K562 (cell line): ENCODE data around the gene SCLY. TPM values are rescaled to one million over a fixed set of nuclear protein-coding genes. Genes with fewer than 3 reads are reported as not detected.

Experiments used
- CBFA2T2 ChIP-seq: fragments of 450-650 bp; conservative IDR thresholded peaks from 2 replicates; pipeline ENCODE4 v1.6.1; 2017; ENCODE audit warnings: mild to moderate bottlenecking
- ERF ChIP-seq: fragments of 450-650 bp; formaldehyde crosslinking; IDR thresholded peaks from 2 replicates; pipeline ENCODE4 v1.4.0; 2020; ENCODE audit warnings: mild to moderate bottlenecking, mixed read lengths
- JUN ChIP-seq, 2 experiments: sonication (generic) in 1 of 2; formaldehyde crosslinking in 1 of 2; IDR thresholded peaks; 2 replicates each; pipeline versions ENCODE4 v1.6.1 to v1.8.0; 2012 to 2022; ENCODE audit warnings: borderline replicate concordance in 2 of 2, mild to moderate bottlenecking in 2 of 2, improper control_type of control experiment in 1 of 2, low read depth in 1 of 2, low read length in 1 of 2, missing genetic modification reagents in 1 of 2
- POLR2G ChIP-seq: fragments of 200-400 bp; formaldehyde crosslinking; IDR thresholded peaks from 2 replicates; pipeline ENCODE4 v1.6.1; 2017; ENCODE audit warnings: low read depth, mild to moderate bottlenecking, antibody characterized with exemption, low read length, moderate library complexity
- TGIF2 ChIP-seq: sonication (generic); formaldehyde crosslinking; IDR thresholded peaks from 2 replicates; pipeline ENCODE4 v1.8.1; 2022; ENCODE audit warnings: mild to moderate bottlenecking, missing genetic modification reagents, moderate library complexity
- polyA plus RNA-seq, 8 experiments: library from polyadenylated mRNA; depleted of rRNA in 4 of 8; stranded (reverse) in 5 of 8; unstranded in 3 of 8; fragments of >200 nt; fragmentation: Nextera tagmentation in 2 of 8; fragmentation: Illumina TruSeq in 1 of 8; extraction: Ambion mirVana in 2 of 8; extraction: Trizol in 1 of 8; gene quantifications; 2 replicates each; pipeline versions ENCODE4 v1.2.1 to v1.2.3, GENCODE V29; 2011 to 2014; ENCODE audit warnings: inconsistent platforms in 1 of 8, missing spikeins in 1 of 8
- total RNA-seq, 7 experiments: library from RNA; depleted of rRNA in 6 of 7; stranded (reverse); fragments of >200 nt in 6 of 7; fragmentation: Illumina TruSeq in 2 of 7; extraction: Trizol in 2 of 7; gene quantifications; 2 replicates each; pipeline versions ENCODE4 v1.2.1 to v1.2.3, GENCODE V29; 2011 to 2021; ENCODE audit warnings: low replicate concordance in 1 of 7
- TF ChIP-seq, protein P1 (sequence below), 2 experiments: fragments of 450-650 bp in 1 of 2; sonication (generic) in 1 of 2; formaldehyde crosslinking in 1 of 2; IDR thresholded peaks; 2 replicates each; pipeline versions ENCODE4 v1.7.1 to v1.9.0; 2016 to 2022; ENCODE audit warnings: inconsistent platforms in 1 of 2, mild to moderate bottlenecking in 1 of 2, missing genetic modification reagents in 1 of 2
- TF ChIP-seq, protein P2 (sequence below): fragments of 250-450 bp; sonication (Bioruptor Pico); IDR thresholded peaks from 2 replicates; pipeline ENCODE4 v1.8.0; 2021; ENCODE audit warnings: mild to moderate bottlenecking, moderate library complexity

SCLY gene
- total and polyA plus RNA-seq, 9 of the 15 experiments (the other 6 are each of a cell fraction or from before 2014, with no cell fraction given), result 2.6 to 32.2 (median 21.1) TPM

DNA sequence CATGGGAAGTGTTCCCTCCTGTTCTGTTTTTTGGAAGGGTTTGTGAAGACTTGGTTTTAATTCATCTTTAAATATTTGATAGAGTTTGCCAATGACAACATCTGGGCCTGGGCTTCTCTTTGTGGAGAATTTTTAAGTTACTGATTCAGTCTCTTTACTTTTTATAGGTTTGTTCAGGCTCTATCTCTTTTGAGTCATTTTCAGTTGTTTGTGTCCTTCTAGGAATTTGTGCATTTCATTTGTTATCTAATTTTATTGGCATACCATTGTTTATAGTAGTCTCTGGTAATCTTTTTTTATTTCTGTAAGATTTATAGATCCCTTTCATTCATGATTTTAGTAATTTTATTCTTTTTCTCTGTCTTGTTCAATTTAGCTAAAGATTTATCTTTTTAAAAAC lies 14.6 kb downstream of the SCLY start (continued):
- TF ChIP-seq, protein P1, sequence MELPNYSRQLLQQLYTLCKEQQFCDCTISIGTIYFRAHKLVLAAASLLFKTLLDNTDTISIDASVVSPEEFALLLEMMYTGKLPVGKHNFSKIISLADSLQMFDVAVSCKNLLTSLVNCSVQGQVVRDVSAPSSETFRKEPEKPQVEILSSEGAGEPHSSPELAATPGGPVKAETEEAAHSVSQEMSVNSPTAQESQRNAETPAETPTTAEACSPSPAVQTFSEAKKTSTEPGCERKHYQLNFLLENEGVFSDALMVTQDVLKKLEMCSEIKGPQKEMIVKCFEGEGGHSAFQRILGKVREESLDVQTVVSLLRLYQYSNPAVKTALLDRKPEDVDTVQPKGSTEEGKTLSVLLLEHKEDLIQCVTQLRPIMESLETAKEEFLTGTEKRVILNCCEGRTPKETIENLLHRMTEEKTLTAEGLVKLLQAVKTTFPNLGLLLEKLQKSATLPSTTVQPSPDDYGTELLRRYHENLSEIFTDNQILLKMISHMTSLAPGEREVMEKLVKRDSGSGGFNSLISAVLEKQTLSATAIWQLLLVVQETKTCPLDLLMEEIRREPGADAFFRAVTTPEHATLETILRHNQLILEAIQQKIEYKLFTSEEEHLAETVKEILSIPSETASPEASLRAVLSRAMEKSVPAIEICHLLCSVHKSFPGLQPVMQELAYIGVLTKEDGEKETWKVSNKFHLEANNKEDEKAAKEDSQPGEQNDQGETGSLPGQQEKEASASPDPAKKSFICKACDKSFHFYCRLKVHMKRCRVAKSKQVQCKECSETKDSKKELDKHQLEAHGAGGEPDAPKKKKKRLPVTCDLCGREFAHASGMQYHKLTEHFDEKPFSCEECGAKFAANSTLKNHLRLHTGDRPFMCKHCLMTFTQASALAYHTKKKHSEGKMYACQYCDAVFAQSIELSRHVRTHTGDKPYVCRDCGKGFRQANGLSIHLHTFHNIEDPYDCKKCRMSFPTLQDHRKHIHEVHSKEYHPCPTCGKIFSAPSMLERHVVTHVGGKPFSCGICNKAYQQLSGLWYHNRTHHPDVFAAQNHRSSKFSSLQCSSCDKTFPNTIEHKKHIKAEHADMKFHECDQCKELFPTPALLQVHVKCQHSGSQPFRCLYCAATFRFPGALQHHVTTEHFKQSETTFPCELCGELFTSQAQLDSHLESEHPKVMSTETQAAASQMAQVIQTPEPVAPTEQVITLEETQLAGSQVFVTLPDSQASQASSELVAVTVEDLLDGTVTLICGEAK (IDR thresholded peaks at IDR 0.05), result no peak
- TF ChIP-seq, protein P1 (CRISPR knock-in tag; IDR thresholded peaks at IDR 0.05), result no peak
- no peak for TF ChIP-seq POLR2G
- TF ChIP-seq CBFA2T2, result no peak
- no peak for TF ChIP-seq ERF
- TF ChIP-seq, protein P2, sequence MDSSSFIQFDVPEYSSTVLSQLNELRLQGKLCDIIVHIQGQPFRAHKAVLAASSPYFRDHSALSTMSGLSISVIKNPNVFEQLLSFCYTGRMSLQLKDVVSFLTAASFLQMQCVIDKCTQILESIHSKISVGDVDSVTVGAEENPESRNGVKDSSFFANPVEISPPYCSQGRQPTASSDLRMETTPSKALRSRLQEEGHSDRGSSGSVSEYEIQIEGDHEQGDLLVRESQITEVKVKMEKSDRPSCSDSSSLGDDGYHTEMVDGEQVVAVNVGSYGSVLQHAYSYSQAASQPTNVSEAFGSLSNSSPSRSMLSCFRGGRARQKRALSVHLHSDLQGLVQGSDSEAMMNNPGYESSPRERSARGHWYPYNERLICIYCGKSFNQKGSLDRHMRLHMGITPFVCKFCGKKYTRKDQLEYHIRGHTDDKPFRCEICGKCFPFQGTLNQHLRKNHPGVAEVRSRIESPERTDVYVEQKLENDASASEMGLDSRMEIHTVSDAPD (CRISPR knock-in tag), result no peak
- TF ChIP-seq JUN (IDR thresholded peaks at IDR 0.05; ENCODE audit: borderline replicate concordance, low read depth, low read length), result no peak
- no peak for TF ChIP-seq JUN (CRISPR knock-in tag; IDR thresholded peaks at IDR 0.05; ENCODE audit: borderline replicate concordance)
- no peak for TF ChIP-seq TGIF2 (CRISPR knock-in tag)
